Neural progenitor cell (in vitro differentiated cells): ENCODE measurements around the gene ITPR1.

Experiments used
- CTCF ChIP-seq: fragments of 200-600 bp; sonication (generic); IDR thresholded peaks from 2 replicates; pipeline ENCODE4 v1.5.1; 2017; ENCODE audit warnings: antibody characterized with exemption, mild to moderate bottlenecking
- EZH2 ChIP-seq: fragments of 200-600 bp; sonication (generic); IDR thresholded peaks from 2 replicates; pipeline ENCODE4 v1.6.1; 2017; ENCODE audit warnings: antibody characterized with exemption, mild to moderate bottlenecking, moderate library complexity

GRCh38 chr3:4581124-4581424, 87.9 kb downstream of the ITPR1 start:
- TF ChIP-seq CTCF (no peak), EZH2 (no peak)
